IMR-90 (cell line): Measurements from ENCODE around the gene TNRC18.

Source experiments
- CEBPB ChIP-seq: IDR thresholded peaks from 2 replicates; pipeline ENCODE4 v1.6.1; 2012; ENCODE audit warnings: low read depth, low read length, improper control_type of control experiment
- POLR2A ChIP-seq: IDR thresholded peaks from 2 replicates; pipeline ENCODE4 v1.6.1; 2012; ENCODE audit warnings: mild to moderate bottlenecking, low read depth, low read length
- RAD21 ChIP-seq: IDR thresholded peaks from 2 replicates; pipeline ENCODE4 v1.6.1; 2012; ENCODE audit warnings: low read length, improper control_type of control experiment
- RFX5 ChIP-seq: IDR thresholded peaks from 2 replicates; pipeline ENCODE4 v1.8.0; 2012; ENCODE audit warnings: low read depth, mild to moderate bottlenecking, low read length, moderate library complexity
- USF2 ChIP-seq: fragments of 150-350 bp; IDR thresholded peaks from 2 replicates; pipeline ENCODE4 v1.6.1; 2017; ENCODE audit warnings: mild to moderate bottlenecking, antibody characterized with exemption, low read length, low read depth
- TF ChIP-seq, protein P1 (sequence below): conservative IDR thresholded peaks from 2 replicates; pipeline ENCODE4 v1.5.1; 2012; ENCODE audit warnings: mild to moderate bottlenecking, low read depth, low read length, improper control_type of control experiment
- TF ChIP-seq, protein P2 (sequence below): fragments of 150-350 bp; IDR thresholded peaks from 2 replicates; pipeline ENCODE4 v1.6.1; 2016; ENCODE audit warnings: low read depth, mild to moderate bottlenecking, low read length, moderate library complexity, borderline replicate concordance

- TF ChIP-seq, protein P1, sequence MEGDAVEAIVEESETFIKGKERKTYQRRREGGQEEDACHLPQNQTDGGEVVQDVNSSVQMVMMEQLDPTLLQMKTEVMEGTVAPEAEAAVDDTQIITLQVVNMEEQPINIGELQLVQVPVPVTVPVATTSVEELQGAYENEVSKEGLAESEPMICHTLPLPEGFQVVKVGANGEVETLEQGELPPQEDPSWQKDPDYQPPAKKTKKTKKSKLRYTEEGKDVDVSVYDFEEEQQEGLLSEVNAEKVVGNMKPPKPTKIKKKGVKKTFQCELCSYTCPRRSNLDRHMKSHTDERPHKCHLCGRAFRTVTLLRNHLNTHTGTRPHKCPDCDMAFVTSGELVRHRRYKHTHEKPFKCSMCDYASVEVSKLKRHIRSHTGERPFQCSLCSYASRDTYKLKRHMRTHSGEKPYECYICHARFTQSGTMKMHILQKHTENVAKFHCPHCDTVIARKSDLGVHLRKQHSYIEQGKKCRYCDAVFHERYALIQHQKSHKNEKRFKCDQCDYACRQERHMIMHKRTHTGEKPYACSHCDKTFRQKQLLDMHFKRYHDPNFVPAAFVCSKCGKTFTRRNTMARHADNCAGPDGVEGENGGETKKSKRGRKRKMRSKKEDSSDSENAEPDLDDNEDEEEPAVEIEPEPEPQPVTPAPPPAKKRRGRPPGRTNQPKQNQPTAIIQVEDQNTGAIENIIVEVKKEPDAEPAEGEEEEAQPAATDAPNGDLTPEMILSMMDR = no peak
- no peak for TF ChIP-seq USF2
- TF ChIP-seq RAD21 = no peak
- TF ChIP-seq RFX5 = no peak
- no peak for TF ChIP-seq POLR2A
- TF ChIP-seq, protein P2, sequence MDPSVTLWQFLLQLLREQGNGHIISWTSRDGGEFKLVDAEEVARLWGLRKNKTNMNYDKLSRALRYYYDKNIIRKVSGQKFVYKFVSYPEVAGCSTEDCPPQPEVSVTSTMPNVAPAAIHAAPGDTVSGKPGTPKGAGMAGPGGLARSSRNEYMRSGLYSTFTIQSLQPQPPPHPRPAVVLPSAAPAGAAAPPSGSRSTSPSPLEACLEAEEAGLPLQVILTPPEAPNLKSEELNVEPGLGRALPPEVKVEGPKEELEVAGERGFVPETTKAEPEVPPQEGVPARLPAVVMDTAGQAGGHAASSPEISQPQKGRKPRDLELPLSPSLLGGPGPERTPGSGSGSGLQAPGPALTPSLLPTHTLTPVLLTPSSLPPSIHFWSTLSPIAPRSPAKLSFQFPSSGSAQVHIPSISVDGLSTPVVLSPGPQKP = no peak
- no peak for TF ChIP-seq CEBPB
These were observed 98.7 kb downstream of the TNRC18 start for GRCh38 chr7:5324961-5325360.
